H7 (cell line): ENCODE results near the gene DRICH1. TPM values are rescaled to one million over a fixed set of nuclear protein-coding genes. Genes with fewer than 3 reads are reported as not detected.
A peak's percentile ranks its signal among the peaks of the same experiment; 100 is the strongest.
"Not testable (repeated sequence)": the region's sequence is repeated elsewhere in the genome, so short reads cannot be mapped to it uniquely, and the experiment has no call there.

Source experiments
- DNase-seq: peaks from one replicate; pipeline ENCODE4 v3.0.0; 2012
- H3K27me3 ChIP-seq: 2 replicates; pipeline ENCODE4 v1.6.0; 2011; ENCODE audit warnings: mild to moderate bottlenecking, low read length; ENCODE audit not compliant: control insufficient read depth, insufficient read depth
- H3K36me3 ChIP-seq: replicated peaks from 2 replicates; pipeline ENCODE4 v1.5.1; 2011; ENCODE audit warnings: low read length; ENCODE audit not compliant: control insufficient read depth, insufficient read depth
- H3K4me3 ChIP-seq: 2 replicates; pipeline ENCODE4 v1.5.1; 2011; ENCODE audit warnings: low read depth, mild to moderate bottlenecking, control low read depth, low read length, moderate library complexity; ENCODE audit not compliant: insufficient read depth
- total RNA-seq: library from RNA; depleted of rRNA; stranded (reverse); fragments of >200 nt; shearing (Covaris generic); gene quantifications from 2 replicates; pipeline ENCODE4 v1.2.3, GENCODE V29; 2014

The DRICH1 gene
- total RNA-seq, 1 experiment from 2014 or later: not detected

DNA sequence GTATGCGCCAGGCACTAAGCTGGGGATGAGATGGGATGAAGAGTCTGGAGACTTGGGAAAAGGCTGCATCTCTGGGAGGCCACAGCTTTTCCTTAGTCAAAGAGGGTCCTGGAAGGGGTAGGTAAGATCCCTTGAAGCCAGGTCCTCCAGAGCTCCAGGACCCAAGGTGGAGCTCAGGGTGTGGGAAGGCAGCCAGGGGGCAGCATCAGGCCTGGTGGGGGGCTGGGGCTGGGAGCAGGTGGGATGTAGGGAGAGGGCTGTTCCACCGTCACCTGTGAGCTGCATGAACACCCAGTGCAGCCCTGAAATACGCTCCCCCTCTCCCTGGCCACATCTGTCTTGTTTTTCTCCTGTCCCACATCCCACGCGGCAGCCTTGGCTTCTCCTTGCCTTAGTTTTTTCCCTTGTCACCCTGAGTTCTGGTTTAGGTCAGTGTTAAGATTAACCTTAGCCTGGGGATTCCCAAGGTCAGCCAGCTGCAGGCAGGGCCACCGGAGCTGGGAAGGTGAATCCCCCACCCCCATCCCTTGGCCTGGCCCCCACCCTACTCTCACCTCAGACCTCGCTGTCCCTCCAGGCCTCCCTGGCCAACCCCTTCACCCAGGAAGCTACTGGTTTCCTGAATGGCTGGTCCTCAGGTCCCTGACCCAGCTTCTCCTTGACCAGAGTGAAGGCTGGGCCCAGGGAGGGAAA, 34.4 kb downstream of the DRICH1 start:
- not testable (repeated sequence) for H3K27me3 ChIP-seq, H3K4me3 ChIP-seq, DNase-seq, H3K36me3 ChIP-seq

DNA sequence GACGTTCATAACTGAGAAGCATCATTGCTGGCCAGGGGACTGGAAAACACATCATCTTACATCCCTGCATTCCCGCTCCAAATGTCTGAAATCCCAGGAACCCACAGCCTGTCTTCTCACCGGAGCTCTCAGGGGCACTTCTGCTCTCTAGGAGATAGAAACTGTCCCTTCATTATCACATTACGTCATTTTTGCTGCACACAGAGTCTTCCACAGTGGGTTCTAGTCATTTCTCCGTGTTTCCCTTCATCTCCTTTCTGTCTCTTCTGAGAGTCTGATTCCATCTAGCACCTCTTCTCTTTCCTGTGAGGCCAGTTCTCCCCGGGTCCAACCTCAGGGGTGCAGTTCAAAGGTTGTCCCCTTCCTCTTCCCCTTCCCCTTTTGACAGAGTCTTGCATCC, 36.2 kb downstream of the DRICH1 start:
- not testable (repeated sequence) for H3K4me3 ChIP-seq, DNase-seq, H3K36me3 ChIP-seq, H3K27me3 ChIP-seq

DNA sequence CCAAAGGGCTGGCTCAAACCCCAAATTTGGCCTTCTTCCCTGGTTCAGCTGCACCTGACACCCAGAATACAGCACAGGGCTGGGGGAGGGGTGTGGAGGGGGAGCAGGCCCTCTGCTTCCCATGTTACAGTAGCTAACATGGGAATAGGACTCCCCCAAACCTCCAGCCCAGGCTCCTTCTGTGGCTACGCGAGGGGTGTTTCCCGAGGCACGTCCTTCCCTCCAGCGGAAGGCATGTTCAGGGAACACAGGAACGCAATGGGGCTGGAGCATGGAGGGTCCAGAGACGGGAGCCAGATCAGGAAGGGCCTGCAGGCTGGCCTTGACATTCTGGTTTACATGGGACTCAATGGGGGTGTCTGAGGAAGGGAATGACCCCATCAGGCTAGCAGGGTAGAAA, 40.3 kb downstream of the DRICH1 start:
- Histone ChIP-seq H3K4me3 (no peak overlapping the region), H3K27me3 (no peaks in the 10 kb centered on the region), H3K36me3 (no peaks in the 10 kb centered on the region)
- peak; percentile 26 for DNase-seq

DNA sequence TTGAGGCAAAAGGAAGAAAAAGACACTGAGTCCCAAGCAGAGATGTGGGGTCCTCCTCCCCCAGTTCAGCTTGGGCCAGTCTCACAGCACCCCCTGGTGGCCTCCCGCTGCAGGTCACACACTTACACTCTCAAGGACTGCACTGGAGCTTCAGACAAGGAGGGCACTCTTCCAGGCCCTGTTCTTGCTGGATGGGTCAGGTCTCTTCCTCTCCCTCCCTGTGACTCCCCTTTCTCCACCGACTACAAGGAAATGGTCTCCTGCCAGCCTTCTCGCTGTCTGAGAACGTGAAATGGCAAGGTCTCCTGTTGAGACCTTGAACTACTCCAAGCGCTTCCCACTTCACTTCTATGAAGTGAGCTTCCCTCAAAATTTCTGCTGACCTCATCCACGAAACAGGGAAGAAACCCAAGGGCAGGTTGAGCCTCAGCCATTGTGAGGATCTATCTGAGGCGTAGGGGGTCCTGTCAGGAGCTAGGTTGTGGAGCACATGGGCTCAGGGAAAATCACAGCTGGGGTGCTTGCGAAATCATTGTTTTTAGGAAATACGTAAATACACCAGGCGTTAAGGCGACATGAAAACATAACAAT, 40.8 kb downstream of the DRICH1 start:
- no peaks in the 10 kb centered on the region for H3K27me3 ChIP-seq
- H3K36me3 ChIP-seq: no peaks in the 10 kb centered on the region
- no peak overlapping the region for H3K4me3 ChIP-seq
- DNase-seq: peak; percentile 87

DNA sequence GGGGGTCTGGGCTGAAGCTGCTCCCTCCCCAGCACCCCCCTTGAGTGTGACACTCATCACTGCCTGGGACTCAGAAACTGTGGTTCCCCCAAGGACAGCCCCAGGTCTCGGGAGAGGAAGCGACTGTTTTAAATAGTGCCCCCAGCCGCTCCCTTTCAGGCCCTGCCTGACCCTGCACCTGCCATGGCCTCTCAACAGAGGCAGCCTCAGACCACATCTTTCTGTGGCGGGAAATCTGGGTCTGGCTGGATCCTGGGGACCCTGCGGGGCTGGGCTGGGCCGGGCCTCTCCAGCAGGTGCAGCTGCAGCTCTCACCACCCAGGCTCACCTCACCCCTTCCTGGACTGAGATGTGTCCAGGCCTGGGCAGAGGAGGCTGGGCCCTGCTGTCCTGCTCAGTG, 48.3 kb downstream of the DRICH1 start:
- DNase-seq: peak; percentile 55
- Histone ChIP-seq H3K27me3 (no peaks in the 10 kb centered on the region), H3K36me3 (no peaks in the 10 kb centered on the region), H3K4me3 (no peak overlapping the region)

DNA sequence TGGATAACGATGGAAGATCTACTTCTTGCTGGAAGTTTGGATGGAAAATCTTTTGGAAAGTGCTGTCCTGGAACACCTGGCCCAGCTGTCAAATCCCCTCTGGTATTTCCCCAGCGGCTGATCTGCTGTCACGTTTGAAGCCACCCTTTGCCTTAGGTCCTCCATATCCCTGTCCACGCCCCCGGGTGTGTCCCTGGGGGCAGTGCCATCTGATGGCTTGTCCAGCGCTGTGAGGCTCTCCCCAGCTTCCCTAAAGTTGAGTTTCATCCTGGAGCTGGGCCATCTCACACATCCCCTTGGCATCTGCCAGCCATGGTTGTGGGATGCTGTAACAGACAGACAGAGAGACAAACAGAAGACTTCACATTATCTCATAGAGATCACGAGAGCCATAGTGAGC, 49.0 kb downstream of the DRICH1 start:
- Histone ChIP-seq H3K4me3 (no peak overlapping the region), H3K36me3 (no peaks in the 10 kb centered on the region), H3K27me3 (no peaks in the 10 kb centered on the region)
- DNase-seq: no peak

DNA sequence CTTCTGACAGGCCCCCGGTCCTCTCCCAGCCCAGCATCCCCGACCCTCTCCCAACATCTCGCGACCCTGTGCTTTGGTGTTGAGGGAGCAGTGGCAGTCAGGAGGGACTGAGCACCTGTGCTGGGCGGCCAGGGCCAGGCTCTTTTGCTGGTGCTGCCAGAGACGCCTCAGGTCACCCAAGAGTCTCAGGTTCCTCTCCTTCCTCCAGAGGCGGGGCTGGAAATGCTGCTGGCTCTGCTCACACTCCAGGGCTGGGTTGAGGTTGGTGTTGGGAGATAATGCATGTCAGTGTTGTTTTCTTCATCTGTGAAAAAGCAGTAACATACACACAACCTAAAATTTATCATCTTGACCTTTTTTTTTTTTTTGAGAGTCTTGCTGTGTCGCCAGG, 50.9 kb downstream of the DRICH1 start:
- peak; percentile 51 for DNase-seq
- Histone ChIP-seq H3K27me3 (no peaks in the 10 kb centered on the region), H3K4me3 (no peak overlapping the region), H3K36me3 (no peaks in the 10 kb centered on the region)

DNA sequence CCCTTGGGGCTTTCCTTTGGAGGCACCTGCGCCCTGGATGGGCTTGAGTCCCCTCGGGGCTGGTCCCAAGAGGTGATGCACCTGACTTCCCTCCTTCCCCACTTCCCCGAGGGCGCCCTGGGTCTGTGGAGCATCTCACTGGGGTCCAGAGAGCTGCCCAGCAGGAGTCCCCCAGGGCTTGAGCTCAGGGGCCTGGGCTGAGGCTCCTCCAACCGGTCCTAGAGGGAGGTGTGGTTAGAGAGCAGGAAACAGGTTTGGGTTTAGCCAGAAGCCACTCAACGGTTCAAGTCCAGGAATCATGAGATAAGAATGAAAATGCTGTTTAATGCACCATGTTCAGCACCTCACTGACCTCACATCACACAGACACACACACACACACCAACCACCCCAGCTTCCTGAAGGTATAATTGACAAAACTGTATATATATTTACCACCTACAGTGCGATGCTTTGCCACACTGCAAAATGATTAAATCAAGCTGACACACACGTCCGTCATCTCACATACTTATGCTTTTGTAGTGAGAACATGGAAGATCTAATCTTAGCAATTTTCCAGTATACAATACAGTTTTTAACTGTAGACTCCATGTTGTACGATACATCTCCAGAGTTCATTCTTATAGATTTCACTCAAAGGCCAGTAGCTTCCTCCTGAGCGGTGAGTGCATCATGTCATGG, 51.4 kb downstream of the DRICH1 start:
- DNase-seq: peak; percentile 33
- Histone ChIP-seq H3K27me3 (no peaks in the 10 kb centered on the region), H3K4me3 (no peak overlapping the region), H3K36me3 (no peaks in the 10 kb centered on the region)

DNA sequence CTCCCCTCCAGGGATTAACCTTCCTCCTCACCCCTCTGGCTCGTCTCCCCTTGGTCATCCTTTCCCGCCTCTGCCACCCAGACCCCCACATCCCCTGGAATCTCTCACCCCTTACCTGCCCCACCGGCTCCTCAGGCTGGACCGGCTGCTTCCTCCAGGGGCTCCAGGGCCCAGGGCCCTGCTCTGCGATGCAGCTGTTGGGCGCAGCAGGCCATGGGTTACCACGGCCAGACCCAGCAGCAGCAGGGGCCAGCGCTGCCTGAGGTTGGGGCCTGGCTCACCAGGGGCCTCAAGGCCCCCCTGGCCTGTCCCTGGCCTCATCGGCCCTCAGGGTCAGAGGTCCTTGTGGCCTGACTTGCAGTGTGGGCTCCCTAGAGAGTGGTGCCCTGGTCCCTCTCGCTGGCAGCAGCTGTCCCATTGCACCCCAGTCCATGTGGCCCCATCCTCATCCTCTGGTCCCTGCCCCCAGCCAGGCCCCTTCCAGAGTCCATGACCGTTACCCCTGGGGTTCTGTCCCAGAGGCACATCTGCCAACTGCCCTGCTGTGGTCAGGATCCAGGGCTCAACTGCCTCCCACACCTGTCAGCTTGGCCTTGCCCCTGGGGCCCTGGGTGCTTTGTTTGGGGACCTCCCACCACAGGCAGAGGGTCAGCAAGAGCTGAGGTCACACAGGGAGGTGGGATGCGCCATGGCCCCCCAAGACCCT, 52.1 kb downstream of the DRICH1 start, which contains the start of gene IGLL1:
IGLL1 (minus strand) TSS at position 421 of the 706 bp plus-strand sequence; CDS start at position 321, 100 bp downstream.
- Histone ChIP-seq H3K27me3 (no peaks in the 10 kb centered on the region), H3K4me3 (no peak within 1 kb of the TSS), H3K36me3 (no peaks in the 10 kb centered on the region)
- DNase-seq: peak; percentile 56

DNA sequence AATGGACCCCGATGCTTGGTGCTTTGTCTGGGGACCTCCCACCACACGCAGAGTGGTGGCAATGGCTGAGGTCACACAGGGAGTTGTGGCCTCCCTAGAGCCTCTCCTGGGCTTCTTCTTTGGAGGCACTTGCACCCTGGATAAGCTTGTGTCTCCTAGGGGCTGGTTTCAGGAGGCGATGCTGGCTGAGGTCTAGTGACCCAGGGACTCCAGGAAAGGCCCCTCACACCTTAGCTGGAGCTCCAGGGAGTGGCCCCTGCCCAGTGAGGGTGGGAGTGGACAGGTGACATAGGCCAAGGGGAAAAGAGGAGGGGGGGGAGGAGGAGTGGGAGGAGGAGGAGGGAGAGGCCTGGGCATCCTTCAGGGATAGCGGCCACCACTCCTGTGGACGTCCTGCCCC, 52.8 kb downstream of the DRICH1 start:
- peak; percentile 33 for DNase-seq
- no peaks in the 10 kb centered on the region for H3K36me3 ChIP-seq
- H3K4me3 ChIP-seq: no peak overlapping the region
- H3K27me3 ChIP-seq: no peaks in the 10 kb centered on the region

DNA sequence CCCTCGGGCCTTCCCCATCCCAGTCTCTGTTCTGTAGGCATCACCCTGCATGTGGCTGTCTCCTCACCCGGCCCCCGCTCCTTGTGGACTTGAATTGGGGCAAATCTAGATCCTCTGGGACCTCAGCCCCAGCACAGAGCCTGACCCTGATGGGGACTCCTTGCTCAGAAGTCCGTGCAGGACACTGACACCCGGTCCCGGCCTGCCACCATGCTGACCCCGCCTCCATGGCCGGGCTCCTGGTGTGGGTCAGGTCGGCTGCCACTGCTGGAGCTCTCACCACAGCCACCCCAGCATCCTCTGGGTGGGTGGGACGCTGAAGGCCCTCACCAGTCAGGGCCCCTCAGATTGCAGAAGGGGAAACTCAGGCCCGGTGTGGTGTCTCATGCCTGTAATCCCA, 53.8 kb downstream of the DRICH1 start:
- peak; percentile 45 for DNase-seq
- Histone ChIP-seq H3K36me3 (no peaks in the 10 kb centered on the region), H3K4me3 (no peak overlapping the region), H3K27me3 (no peaks in the 10 kb centered on the region)

DNA sequence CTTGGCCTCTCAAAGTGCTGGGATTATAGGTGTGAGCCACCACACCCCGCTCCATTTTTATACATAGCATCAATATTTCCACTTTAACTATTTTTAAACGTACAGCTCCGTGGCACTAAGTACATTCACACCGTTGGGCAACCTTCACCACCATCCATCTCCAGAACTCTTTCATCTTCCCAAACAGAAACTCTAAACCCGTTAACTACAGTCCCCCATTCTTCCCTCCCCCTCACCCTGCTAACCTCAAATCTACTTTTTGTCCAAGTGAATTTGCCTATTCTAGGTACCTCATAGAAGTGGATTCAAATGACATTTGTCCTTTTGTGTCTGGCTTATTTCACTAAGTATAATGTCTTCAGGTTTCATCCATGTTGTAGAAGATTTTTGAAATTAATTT, 55.4 kb downstream of the DRICH1 start:
- no peak for DNase-seq
- no peaks in the 10 kb centered on the region for H3K36me3 ChIP-seq
- no peaks in the 10 kb centered on the region for H3K27me3 ChIP-seq
- no peak overlapping the region for H3K4me3 ChIP-seq

DNA sequence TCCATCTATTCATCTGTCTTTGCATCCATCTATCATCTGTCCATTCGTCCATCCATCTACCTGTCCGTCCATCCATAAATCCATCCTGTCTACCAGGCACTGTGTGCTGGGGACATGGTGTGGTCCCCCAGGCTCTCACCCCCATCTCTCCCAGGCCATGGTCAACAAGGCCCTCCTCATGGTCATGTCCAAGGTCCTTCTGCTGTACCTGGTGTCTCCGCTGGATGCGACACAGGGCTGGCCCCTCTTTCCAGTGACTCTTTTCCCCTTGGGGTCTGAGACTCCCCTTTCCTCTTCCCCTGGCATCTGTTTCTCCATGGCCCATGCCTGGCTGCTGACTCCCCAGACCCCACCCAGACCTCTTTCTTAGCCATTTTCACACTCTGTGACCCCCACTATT, 56.5 kb downstream of the DRICH1 start:
- Histone ChIP-seq H3K36me3 (no peaks in the 10 kb centered on the region), H3K27me3 (no peaks in the 10 kb centered on the region)

DNA sequence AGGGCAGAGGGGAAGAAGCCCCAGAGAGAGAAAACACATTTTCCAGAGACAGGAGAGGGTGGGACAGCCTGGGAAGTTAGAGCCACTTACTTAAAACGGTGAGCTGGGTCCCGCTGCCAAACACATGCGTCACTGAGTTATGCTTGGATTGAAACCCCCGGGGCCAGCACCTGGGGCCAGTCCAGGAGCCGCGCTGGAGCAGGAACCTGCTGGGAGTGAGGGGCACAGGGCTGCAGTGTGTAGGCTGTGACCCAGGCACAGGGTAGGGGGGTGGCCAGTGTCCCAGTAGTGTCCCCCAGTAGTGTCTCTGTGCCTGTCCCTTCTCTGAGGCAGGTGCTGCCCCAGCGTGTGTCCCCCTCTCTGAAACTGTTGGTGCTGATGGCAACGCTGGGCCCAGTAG, 57.2 kb downstream of the DRICH1 start:
- H3K4me3 ChIP-seq: no peak overlapping the region
- no peaks in the 10 kb centered on the region for H3K36me3 ChIP-seq
- H3K27me3 ChIP-seq: no peaks in the 10 kb centered on the region
- DNase-seq: no peak

More for the DNA sequence above, 56.5 kb downstream of the DRICH1 start:
- no peak for DNase-seq
- no peak overlapping the region for H3K4me3 ChIP-seq
